Measurements from ENCODE around the gene SIRT1. TPM values are rescaled to one million over a fixed set of nuclear protein-coding genes. Genes with fewer than 3 reads are reported as not detected.

Gene SIRT1
- total RNA-seq, 1 experiment from 2014 or later = 22.8 TPM

DNA sequence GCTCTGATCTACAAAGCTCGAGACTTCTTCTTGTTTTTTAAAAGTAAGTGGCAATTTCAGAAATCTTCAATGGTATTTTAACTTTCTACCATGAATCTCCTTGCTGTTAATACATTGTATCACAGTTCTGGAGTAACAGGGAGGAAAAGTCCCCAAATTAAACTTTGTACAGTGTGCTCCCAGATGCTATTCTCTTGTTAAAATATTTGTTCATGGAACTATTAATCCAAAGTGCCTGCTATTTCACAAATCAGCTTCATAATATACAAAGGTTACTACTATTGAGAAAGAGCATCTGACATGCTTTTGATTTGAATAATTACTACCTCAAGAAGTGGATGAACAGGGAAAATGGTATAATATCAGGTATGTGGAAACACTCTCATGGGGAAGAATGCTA, 36.6 kb downstream of the SIRT1 start:
- DNase-seq (ENCODE audit: low read depth, low spot score) (no peak), ATAC-seq (no peak)
- Histone ChIP-seq H3K9me3 (ENCODE audit: control insufficient read depth in 1 of 2, insufficient read depth in 1 of 2, low read depth in 1 of 2, low read length in 2 of 2) (no peaks in the 10 kb centered on the region), H3K9ac (ENCODE audit: low read length) (no peak overlapping the region), H3K4me3 (replicated peaks in 1 of 2; ENCODE audit: low read depth in 1 of 2, low read length in 2 of 2) (no peak overlapping the region), H3K9me2 (ENCODE audit: insufficient read depth) (no peaks in the 10 kb centered on the region), H3K27ac (ENCODE audit: low read depth, low read length) (no peak overlapping the region), H3K4me1 (ENCODE audit: control insufficient read depth in 1 of 2, insufficient read depth in 2 of 2, low read length in 2 of 2) (no peaks in the 10 kb centered on the region), H3K27me3 (ENCODE audit: insufficient read depth, low read length) (no peaks in the 10 kb centered on the region), H3K4me2 (ENCODE audit: low read length) (no peak overlapping the region), H3K79me2 (ENCODE audit: insufficient read depth, low read length) (no peaks in the 10 kb centered on the region), H3K36me3 (ENCODE audit: control insufficient read depth in 1 of 2, insufficient read depth in 2 of 2, low read length in 2 of 2) (peaks cover 7 to 14% of the 10 kb centered on the region in 2 experiments; a peak in 1 of 4 replicates), H2AFZ (ENCODE audit: low read depth, low read length, poor library complexity, severe bottlenecking) (no peak overlapping the region), H4K20me1 (ENCODE audit: insufficient read depth) (no peaks in the 10 kb centered on the region)
- POLR2A ChIA-PET = no interaction called here
- RAD21 ChIA-PET (ENCODE audit: low non-redundant PET in 1 of 2, low total read pairs in 2 of 2, uncharacterized antibody in 2 of 2, unreplicated experiment in 2 of 2) = no interaction called here
- BruUV-seq (replicated peaks) = no TSS peak
- no peak for TF ChIP-seq EZH2phosphoT487 (IDR thresholded peaks at IDR 0.05; ENCODE audit: borderline replicate concordance)
- TF ChIP-seq, protein P1, sequence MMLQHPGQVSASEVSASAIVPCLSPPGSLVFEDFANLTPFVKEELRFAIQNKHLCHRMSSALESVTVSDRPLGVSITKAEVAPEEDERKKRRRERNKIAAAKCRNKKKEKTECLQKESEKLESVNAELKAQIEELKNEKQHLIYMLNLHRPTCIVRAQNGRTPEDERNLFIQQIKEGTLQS (IDR thresholded peaks at IDR 0.05) = no peak
- no peak for TF ChIP-seq POLR2AphosphoS5 (IDR thresholded peaks at IDR 0.05; ENCODE audit: low read depth, low read length)
- no peak for TF ChIP-seq JUND (IDR thresholded peaks at IDR 0.05)
- no peak for TF ChIP-seq CBX3 (IDR thresholded peaks at IDR 0.05; ENCODE audit: low read depth)
- TF ChIP-seq, protein P2, sequence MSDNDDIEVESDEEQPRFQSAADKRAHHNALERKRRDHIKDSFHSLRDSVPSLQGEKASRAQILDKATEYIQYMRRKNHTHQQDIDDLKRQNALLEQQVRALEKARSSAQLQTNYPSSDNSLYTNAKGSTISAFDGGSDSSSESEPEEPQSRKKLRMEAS (IDR thresholded peaks at IDR 0.05) = no peak
- no peak for TF ChIP-seq EZH2 (IDR thresholded peaks at IDR 0.05)
- TF ChIP-seq, protein P3, sequence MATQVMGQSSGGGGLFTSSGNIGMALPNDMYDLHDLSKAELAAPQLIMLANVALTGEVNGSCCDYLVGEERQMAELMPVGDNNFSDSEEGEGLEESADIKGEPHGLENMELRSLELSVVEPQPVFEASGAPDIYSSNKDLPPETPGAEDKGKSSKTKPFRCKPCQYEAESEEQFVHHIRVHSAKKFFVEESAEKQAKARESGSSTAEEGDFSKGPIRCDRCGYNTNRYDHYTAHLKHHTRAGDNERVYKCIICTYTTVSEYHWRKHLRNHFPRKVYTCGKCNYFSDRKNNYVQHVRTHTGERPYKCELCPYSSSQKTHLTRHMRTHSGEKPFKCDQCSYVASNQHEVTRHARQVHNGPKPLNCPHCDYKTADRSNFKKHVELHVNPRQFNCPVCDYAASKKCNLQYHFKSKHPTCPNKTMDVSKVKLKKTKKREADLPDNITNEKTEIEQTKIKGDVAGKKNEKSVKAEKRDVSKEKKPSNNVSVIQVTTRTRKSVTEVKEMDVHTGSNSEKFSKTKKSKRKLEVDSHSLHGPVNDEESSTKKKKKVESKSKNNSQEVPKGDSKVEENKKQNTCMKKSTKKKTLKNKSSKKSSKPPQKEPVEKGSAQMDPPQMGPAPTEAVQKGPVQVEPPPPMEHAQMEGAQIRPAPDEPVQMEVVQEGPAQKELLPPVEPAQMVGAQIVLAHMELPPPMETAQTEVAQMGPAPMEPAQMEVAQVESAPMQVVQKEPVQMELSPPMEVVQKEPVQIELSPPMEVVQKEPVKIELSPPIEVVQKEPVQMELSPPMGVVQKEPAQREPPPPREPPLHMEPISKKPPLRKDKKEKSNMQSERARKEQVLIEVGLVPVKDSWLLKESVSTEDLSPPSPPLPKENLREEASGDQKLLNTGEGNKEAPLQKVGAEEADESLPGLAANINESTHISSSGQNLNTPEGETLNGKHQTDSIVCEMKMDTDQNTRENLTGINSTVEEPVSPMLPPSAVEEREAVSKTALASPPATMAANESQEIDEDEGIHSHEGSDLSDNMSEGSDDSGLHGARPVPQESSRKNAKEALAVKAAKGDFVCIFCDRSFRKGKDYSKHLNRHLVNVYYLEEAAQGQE (IDR thresholded peaks at IDR 0.05; ENCODE audit: low read depth) = no peak
- no peak for TF ChIP-seq FOSL1 (IDR thresholded peaks at IDR 0.05; ENCODE audit: low read depth)
- CTCF ChIA-PET = no interaction called here
- intact Hi-C loops (cut with micrococcal nuclease) = no loop called here

Measured in HCT116 (cell line).